Kidney epithelial cell (primary cell): Measurements from ENCODE around the gene SLC35B2. TPM values are rescaled to one million over a fixed set of nuclear protein-coding genes. Genes with fewer than 3 reads are reported as not detected.

Source experiments
- DNase-seq: peaks from one replicate; pipeline ENCODE4 v3.0.0-alpha.2; 2010; ENCODE audit warnings: low read depth
- H3K27me3 ChIP-seq: 2 replicates; pipeline ENCODE4 v1.6.0; 2011; ENCODE audit warnings: low read length; ENCODE audit not compliant: control insufficient read depth, insufficient read depth
- H3K36me3 ChIP-seq: 2 replicates; pipeline ENCODE4 v1.5.1; 2011; ENCODE audit warnings: low read length; ENCODE audit not compliant: control insufficient read depth, insufficient read depth
- H3K4me3 ChIP-seq: 2 replicates; pipeline ENCODE4 v1.5.1; 2011; ENCODE audit warnings: low read depth, mild to moderate bottlenecking, control low read depth, low read length
- CTCF ChIP-seq: IDR thresholded peaks from 2 replicates; pipeline ENCODE4 v1.5.1; 2011; ENCODE audit warnings: mild to moderate bottlenecking, moderate library complexity, low read length, control low read depth, inconsistent platforms; ENCODE audit not compliant: insufficient read depth, poor library complexity, severe bottlenecking
- total RNA-seq: library from RNA; depleted of rRNA; stranded (reverse); fragments of >200 nt; gene quantifications from 2 replicates; pipeline ENCODE4 v1.2.3, GENCODE V29; 2015

SLC35B2 gene
- total RNA-seq, 1 donor from 2014 or later, result 67.3 TPM

DNA sequence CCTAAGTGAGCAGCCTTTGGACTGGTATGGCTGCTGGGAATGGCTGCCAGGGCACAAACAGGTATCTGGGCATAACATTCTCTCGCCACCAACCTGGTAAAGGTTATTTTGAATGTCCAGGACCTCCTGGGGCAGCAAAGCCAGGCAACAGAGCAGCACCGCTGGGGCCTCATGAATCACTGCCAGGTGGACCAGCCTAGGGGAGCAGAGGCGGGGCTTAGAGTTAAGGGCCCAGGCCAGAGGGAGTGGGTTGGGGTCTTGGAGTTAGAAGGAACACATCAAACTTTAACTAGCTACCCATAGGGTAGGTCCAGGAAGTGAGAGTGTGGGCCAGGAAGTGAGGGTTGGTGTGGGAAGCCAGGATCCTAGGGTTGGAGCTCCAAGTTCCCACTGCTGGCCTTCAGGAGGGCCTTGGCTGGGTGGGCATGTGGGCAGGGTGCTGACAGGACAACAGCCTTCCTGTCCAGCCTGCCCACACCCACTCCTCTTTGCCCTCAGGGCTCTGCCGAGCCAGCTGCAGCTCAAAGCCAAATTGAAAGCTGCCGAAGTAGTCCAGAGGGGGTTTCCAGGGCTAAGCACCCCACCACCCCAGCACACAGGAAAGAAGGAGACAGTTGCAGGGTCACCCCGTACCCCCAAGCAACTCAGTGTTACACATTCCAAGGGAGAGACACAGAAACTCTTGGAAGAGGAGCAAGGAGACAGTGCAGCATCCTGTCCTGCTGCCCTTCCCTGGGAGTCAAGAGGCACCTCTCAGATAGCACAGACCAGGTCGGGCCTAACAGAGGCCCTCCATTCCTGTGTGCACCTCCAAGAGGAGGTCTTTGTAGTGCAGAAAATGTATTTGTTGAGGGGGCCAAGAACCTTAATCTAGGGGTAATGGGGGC lies 5.4 kb upstream of the SLC35B2 start:
- no peak for TF ChIP-seq CTCF
- DNase-seq, result no peak
- Histone ChIP-seq H3K36me3 (no peaks in the 10 kb centered on the region), H3K4me3 (peak overlapping the region; percentile 70), H3K27me3 (no peaks in the 10 kb centered on the region)

DNA sequence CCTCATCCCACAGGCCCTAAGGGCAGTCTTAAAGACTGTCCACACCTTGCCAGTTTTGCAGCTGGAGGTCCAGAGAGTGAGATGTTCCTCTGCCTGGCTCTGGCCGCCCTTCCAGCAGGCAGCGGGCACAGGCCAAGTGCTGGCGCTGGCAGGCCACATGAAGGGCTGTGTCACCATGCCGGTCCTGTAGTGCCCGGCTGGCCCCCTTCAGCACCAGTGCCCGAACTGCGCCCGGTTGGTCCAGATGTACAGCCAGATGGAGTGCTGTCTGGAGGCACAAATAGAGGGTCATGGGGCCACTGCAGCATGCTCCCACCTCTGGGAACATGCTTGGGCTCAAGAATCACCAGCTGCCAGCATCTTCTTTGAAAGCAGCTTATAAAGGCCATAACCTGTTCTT lies 4.3 kb upstream of the SLC35B2 start:
- DNase-seq, result no peak
- no peak for TF ChIP-seq CTCF
- H3K4me3 ChIP-seq, result no peak overlapping the region
- no peaks in the 10 kb centered on the region for H3K36me3 ChIP-seq
- H3K27me3 ChIP-seq, result no peaks in the 10 kb centered on the region

- Histone ChIP-seq H3K36me3 (no peaks in the 10 kb centered on the region), H3K4me3 (no peak overlapping the region), H3K27me3 (no peaks in the 10 kb centered on the region)
- no peak for TF ChIP-seq CTCF
- no peak for DNase-seq
These were observed 3.3 kb upstream of the SLC35B2 start for GRCh38 chr6:44260451-44261297.

- Histone ChIP-seq H3K36me3 (peaks cover 1% of the 10 kb centered on the region), H3K27me3 (no peaks in the 10 kb centered on the region), H3K4me3 (no peak overlapping the region)
- TF ChIP-seq CTCF, result no peak
- DNase-seq, result no peak
These were observed 2.7 kb upstream of the SLC35B2 start for GRCh38 chr6:44260011-44260410.

GRCh38 chr6:44258921-44259320 lies 1.6 kb upstream of the SLC35B2 start:
- TF ChIP-seq CTCF, result no peak
- H3K27me3 ChIP-seq, result no peaks in the 10 kb centered on the region
- no peak overlapping the region for H3K4me3 ChIP-seq
- H3K36me3 ChIP-seq, result peaks cover 6% of the 10 kb centered on the region
- DNase-seq, result no peak
